ENCODE results near the gene SETD2. TPM values are rescaled to one million over a fixed set of nuclear protein-coding genes. Genes with fewer than 3 reads are reported as not detected.
"Not testable (repeated sequence)": the region's sequence is repeated elsewhere in the genome, so short reads cannot be mapped to it uniquely, and the experiment has no call there.

SETD2 gene
- total RNA-seq, 1 experiment from 2014 or later = 60.8 TPM

DNA sequence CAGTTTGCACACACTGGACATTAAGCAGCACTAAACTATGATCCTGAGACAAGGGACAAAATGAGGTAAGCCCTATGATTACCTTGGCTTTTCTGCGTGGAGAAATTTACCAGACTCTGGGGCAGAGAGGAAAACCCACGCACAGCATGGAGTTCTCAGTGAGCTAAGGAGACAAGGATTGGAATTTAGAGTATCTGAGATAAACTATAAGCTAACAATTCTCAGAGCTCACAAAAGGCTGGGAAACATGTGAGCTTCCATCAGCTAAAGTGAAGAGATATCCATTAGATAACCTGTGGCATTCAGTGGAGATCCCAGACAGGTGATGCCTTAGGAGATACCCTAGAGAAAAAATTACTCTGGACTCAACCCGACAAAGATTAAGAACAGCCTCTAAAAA lies 135.8 kb downstream of the SETD2 start:
- no peak overlapping the region for H4K91ac ChIP-seq (ENCODE audit: insufficient read length, low read depth, low read length)
- Mint-ChIP-seq H3K4me1 (peaks cover 16 to 17% of the 10 kb centered on the region in 2 experiments), H3K27ac (0 out of 7 replicates have a peak overlapping the region, but pooled peaks of 1 of the 3 experiments have one; percentile 45), H3K27me3 (ENCODE audit: low read depth) (no peaks in the 10 kb centered on the region), H3K9me3 (no peaks in the 10 kb centered on the region), H3K4me3 (no peak overlapping the region), H3K36me3 (ENCODE audit: insufficient read depth in 1 of 3, low read depth in 3 of 3) (peaks cover 2 to 19% (median 9%) of the 10 kb centered on the region in 3 experiments; a peak in 5 of 7 replicates)
- H2BK12ac ChIP-seq (ENCODE audit: insufficient read length, low read depth, low read length) = no peak overlapping the region
- no peaks in the 10 kb centered on the region for H3K79me1 ChIP-seq (ENCODE audit: insufficient read depth, low read depth, low read length, poor library complexity, severe bottlenecking)
- H3K27ac ChIP-seq (ENCODE audit: insufficient read length, low read depth, low read length) = no peak overlapping the region
- H2BK5ac ChIP-seq (ENCODE audit: insufficient read length, low read length) = no peak overlapping the region
- H3K4me2 ChIP-seq (ENCODE audit: insufficient read depth, insufficient read length, low read length) = no peak overlapping the region
- no CpG with 5 or more reads among the region's 3 CpGs for WGBS (ENCODE audit: extremely low coverage, insufficient read length, low lambda C conversion rate)
- H3T11ph ChIP-seq (ENCODE audit: low read length) = no peak overlapping the region
- TF ChIP-seq, protein P1, sequence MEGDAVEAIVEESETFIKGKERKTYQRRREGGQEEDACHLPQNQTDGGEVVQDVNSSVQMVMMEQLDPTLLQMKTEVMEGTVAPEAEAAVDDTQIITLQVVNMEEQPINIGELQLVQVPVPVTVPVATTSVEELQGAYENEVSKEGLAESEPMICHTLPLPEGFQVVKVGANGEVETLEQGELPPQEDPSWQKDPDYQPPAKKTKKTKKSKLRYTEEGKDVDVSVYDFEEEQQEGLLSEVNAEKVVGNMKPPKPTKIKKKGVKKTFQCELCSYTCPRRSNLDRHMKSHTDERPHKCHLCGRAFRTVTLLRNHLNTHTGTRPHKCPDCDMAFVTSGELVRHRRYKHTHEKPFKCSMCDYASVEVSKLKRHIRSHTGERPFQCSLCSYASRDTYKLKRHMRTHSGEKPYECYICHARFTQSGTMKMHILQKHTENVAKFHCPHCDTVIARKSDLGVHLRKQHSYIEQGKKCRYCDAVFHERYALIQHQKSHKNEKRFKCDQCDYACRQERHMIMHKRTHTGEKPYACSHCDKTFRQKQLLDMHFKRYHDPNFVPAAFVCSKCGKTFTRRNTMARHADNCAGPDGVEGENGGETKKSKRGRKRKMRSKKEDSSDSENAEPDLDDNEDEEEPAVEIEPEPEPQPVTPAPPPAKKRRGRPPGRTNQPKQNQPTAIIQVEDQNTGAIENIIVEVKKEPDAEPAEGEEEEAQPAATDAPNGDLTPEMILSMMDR (conservative IDR thresholded peaks at IDR 0.05) = no peak
- H3K18ac ChIP-seq (ENCODE audit: insufficient read length, low read depth, low read length) = no peak overlapping the region
- H2BK20ac ChIP-seq (ENCODE audit: low read depth, low read length, poor library complexity, severe bottlenecking) = no peak overlapping the region
- no peak overlapping the region for H4K5ac ChIP-seq (ENCODE audit: insufficient read length, low read depth, low read length)
- no peaks in the 10 kb centered on the region for H3K23me2 ChIP-seq (ENCODE audit: insufficient read length, low read depth, low read length, poor library complexity, severe bottlenecking)
- no peaks in the 10 kb centered on the region for H3K4me1 ChIP-seq (ENCODE audit: insufficient read depth, low read length)
- H2BK120ac ChIP-seq (ENCODE audit: low read depth, low read length, poor library complexity, severe bottlenecking) = no peak overlapping the region
- H2AK5ac ChIP-seq (ENCODE audit: insufficient read length, low read length) = no peak overlapping the region
- H2BK15ac ChIP-seq (ENCODE audit: low read depth, low read length) = no peak overlapping the region
- no peak overlapping the region for H2AFZ ChIP-seq (ENCODE audit: low read length)
- H4K8ac ChIP-seq (replicated peaks; ENCODE audit: insufficient read length, low read depth, low read length) = no peak overlapping the region
- no peak overlapping the region for H3K4ac ChIP-seq (ENCODE audit: low read depth, low read length)
- H3K56ac ChIP-seq (ENCODE audit: insufficient read length, low read depth, low read length) = no peak overlapping the region
- H3K9ac ChIP-seq (ENCODE audit: extremely low read depth, insufficient read length, low read length) = no peak overlapping the region
- H3K79me2 ChIP-seq (ENCODE audit: insufficient read depth, low read length) = no peaks in the 10 kb centered on the region
- DNase-seq = no peak
- no peak overlapping the region for H3K23ac ChIP-seq (ENCODE audit: insufficient read length, low read depth, low read length)
- H4K20me1 ChIP-seq (ENCODE audit: control insufficient read depth, insufficient read depth, insufficient read length) = no peaks in the 10 kb centered on the region
- no peak overlapping the region for H3K14ac ChIP-seq (ENCODE audit: insufficient read depth, low read length)
- H3K27me3 ChIP-seq (ENCODE audit: insufficient read depth, low read length) = no peaks in the 10 kb centered on the region
- H3K9me3 ChIP-seq (ENCODE audit: control insufficient read depth, low read depth, low read length) = no peaks in the 10 kb centered on the region

- not testable (repeated sequence) for H3K4ac ChIP-seq (ENCODE audit: low read depth, low read length); H3K27ac Mint-ChIP-seq
These were observed 137.5 kb downstream of the SETD2 start for GRCh38 chr3:47026432-47026831.

More at GRCh38 chr3:47026432-47026831, 137.5 kb downstream of the SETD2 start:
- not testable (repeated sequence) for H3K79me2 ChIP-seq (ENCODE audit: insufficient read depth, low read length); H2BK120ac ChIP-seq (ENCODE audit: low read depth, low read length, poor library complexity, severe bottlenecking); H3K23me2 ChIP-seq (ENCODE audit: insufficient read length, low read depth, low read length, poor library complexity, severe bottlenecking); H3K14ac ChIP-seq (ENCODE audit: insufficient read depth, low read length); H2BK5ac ChIP-seq (ENCODE audit: insufficient read length, low read length); H3T11ph ChIP-seq (ENCODE audit: low read length); H2BK12ac ChIP-seq (ENCODE audit: insufficient read length, low read depth, low read length); H3K79me1 ChIP-seq (ENCODE audit: insufficient read depth, low read depth, low read length, poor library complexity, severe bottlenecking); H3K4me3 Mint-ChIP-seq; H3K4me1 ChIP-seq (ENCODE audit: insufficient read depth, low read length); H3K23ac ChIP-seq (ENCODE audit: insufficient read length, low read depth, low read length); DNase-seq; H3K18ac ChIP-seq (ENCODE audit: insufficient read length, low read depth, low read length); H3K27me3 Mint-ChIP-seq (ENCODE audit: low read depth); H3K27me3 ChIP-seq (ENCODE audit: insufficient read depth, low read length); H3K9me3 Mint-ChIP-seq; H2BK20ac ChIP-seq (ENCODE audit: low read depth, low read length, poor library complexity, severe bottlenecking); H4K5ac ChIP-seq (ENCODE audit: insufficient read length, low read depth, low read length); H2AFZ ChIP-seq (ENCODE audit: low read length); H3K9me3 ChIP-seq (ENCODE audit: control insufficient read depth, low read depth, low read length); H2BK15ac ChIP-seq (ENCODE audit: low read depth, low read length); H4K91ac ChIP-seq (ENCODE audit: insufficient read length, low read depth, low read length); H4K8ac ChIP-seq (replicated peaks; ENCODE audit: insufficient read length, low read depth, low read length); H2AK5ac ChIP-seq (ENCODE audit: insufficient read length, low read length); H4K20me1 ChIP-seq (ENCODE audit: control insufficient read depth, insufficient read depth, insufficient read length); H3K27ac ChIP-seq (ENCODE audit: insufficient read length, low read depth, low read length); H3K4me2 ChIP-seq (ENCODE audit: insufficient read depth, insufficient read length, low read length); H3K56ac ChIP-seq (ENCODE audit: insufficient read length, low read depth, low read length); H3K9ac ChIP-seq (ENCODE audit: extremely low read depth, insufficient read length, low read length)
- Mint-ChIP-seq H3K36me3 (ENCODE audit: insufficient read depth in 1 of 3, low read depth in 3 of 3) (peaks cover 2 to 18% (median 9%) of the 10 kb centered on the region in 3 experiments; a peak in 4 of 7 replicates), H3K4me1 (peaks cover 16 to 17% of the 10 kb centered on the region in 2 experiments)
- no CpG with 5 or more reads among the region's 1 CpG for WGBS (ENCODE audit: extremely low coverage, insufficient read length, low lambda C conversion rate)

Data from H9 (cell line).